Stomach (tissue), 9 donors: ENCODE results near the gene NRIP1. TPM values are rescaled to one million over a fixed set of nuclear protein-coding genes. Genes with fewer than 3 reads are reported as not detected.

Source experiments
- DNase-seq, 2 donors: peaks; one replicate each; pipeline versions ENCODE4 v3.0.0 to v3.0.0-alpha.2; 2013 to 2019
- H3K27ac ChIP-seq, 5 donors: fragments of 200-600 bp in 4 of 5; sonication (generic) in 4 of 5; one replicate each; pipeline ENCODE4 v1.5.1; 2013 to 2019; ENCODE audit warnings: mild to moderate bottlenecking in 1 of 5, moderate library complexity in 1 of 5
- H3K27me3 ChIP-seq, 3 donors: fragments of 200-600 bp; sonication (generic); one replicate each; pipeline ENCODE4 v1.5.1; 2017 to 2019; ENCODE audit warnings: mixed run types in 1 of 3
- H3K36me3 ChIP-seq, 4 donors: fragments of 200-600 bp; sonication (generic); 1 replicate in 3 of 4; 2 replicates in 1 of 4; pipeline ENCODE4 v1.5.1; 2016 to 2019
- H3K4me1 ChIP-seq, 4 donors: fragments of 200-600 bp; sonication (generic); one replicate each; pipeline ENCODE4 v1.5.1; 2016 to 2019
- H3K4me3 ChIP-seq, 4 donors: fragments of 200-600 bp; sonication (generic) in 3 of 4; one replicate each; pipeline ENCODE4 v1.5.1; 2016 to 2019; ENCODE audit warnings: mild to moderate bottlenecking in 1 of 4
- H3K9me3 ChIP-seq, 4 donors: fragments of 200-600 bp; sonication (generic); one replicate each; pipeline ENCODE4 v1.5.1; 2016 to 2019
- CTCF ChIP-seq, 7 experiments: fragments of 450-650 bp in 4 of 7; fragments of 200-600 bp in 3 of 7; sonication (generic) in 3 of 7; IDR thresholded peaks; one replicate each; pipeline ENCODE4 v1.5.1; 2016 to 2019; ENCODE audit warnings: antibody characterized with exemption in 7 of 7, control low read depth in 2 of 7, mild to moderate bottlenecking in 1 of 7
- EP300 ChIP-seq: sonication (generic); formaldehyde crosslinking; IDR thresholded peaks from one replicate; pipeline ENCODE4 v1.6.1; 2017; ENCODE audit warnings: antibody characterized with exemption
- POLR2A ChIP-seq, 4 donors: fragments of 450-650 bp; IDR thresholded peaks; one replicate each; pipeline ENCODE4 v1.6.1; 2016; ENCODE audit warnings: antibody characterized with exemption in 4 of 4, control low read depth in 2 of 4, mild to moderate bottlenecking in 1 of 4, moderate library complexity in 1 of 4
- POLR2AphosphoS5 ChIP-seq, 3 donors: sonication (generic); formaldehyde crosslinking; IDR thresholded peaks; one replicate each; pipeline ENCODE4 v1.6.1; 2016; ENCODE audit warnings: antibody characterized with exemption in 3 of 3
- WGBS, 5 donors: extraction: QIAGEN DNeasy Blood & Tissue Kit in 3 of 5; methylation state at CpG; one replicate each; pipeline versions ENCODE4 v1.1.5 to v1.1.7; 2013 to 2018; 5-methylcytosine and 5-hydroxymethylcytosine counted together
- intact Hi-C: fragments of 100-400 bp; cut with DNase I; formaldehyde crosslinking; loops from one replicate; pipeline ENCODE4 v1.15.1; 2023; ENCODE audit warnings: low total_unique reads
- polyA plus RNA-seq, 3 donors: library from polyadenylated mRNA; stranded (reverse); fragments of 200-250 nt; gene quantifications; one replicate each; pipeline ENCODE4 v1.2.3, GENCODE V29; 2013
- total RNA-seq, 5 donors: library from RNA; depleted of rRNA; stranded (reverse); fragments of >200 nt; gene quantifications; one replicate each; pipeline versions ENCODE4 v1.1.0 to v1.2.3, GENCODE V29; 2014 to 2016
- donor health status: healthy with polysubstance abuse.
- donor health status: Bipolar disorder and iron deficiency.
- donor health status: healthy.

The NRIP1 gene
- total and polyA plus RNA-seq, 8 donors: 3.7 to 60.4 (median 17.4) TPM

DNA sequence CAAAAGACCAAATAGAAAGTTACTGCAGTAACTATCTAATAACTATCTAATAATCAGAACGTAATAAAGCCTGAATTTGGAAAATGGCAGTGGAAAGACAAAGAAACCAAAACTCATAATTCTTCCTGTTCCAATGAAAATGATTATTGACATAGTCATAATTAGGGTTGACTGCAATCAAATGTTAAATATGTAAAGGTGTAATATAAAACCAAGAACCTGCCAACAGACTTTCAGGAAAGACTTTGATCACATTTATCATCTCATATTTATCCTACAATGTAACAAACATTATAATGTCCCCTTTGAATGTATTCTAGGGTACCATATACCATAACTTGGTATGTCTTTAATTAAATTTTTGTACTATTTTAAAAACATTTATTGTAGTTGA is 26.9 kb downstream of the NRIP1 start:
- intact Hi-C loops: no loop called here
- no peaks in the 10 kb centered on the region for H3K9me3 ChIP-seq
- H3K27ac ChIP-seq: no peak overlapping the region
- no peaks in the 10 kb centered on the region for H3K27me3 ChIP-seq
- no peak for DNase-seq
- H3K4me1 ChIP-seq: peaks cover 0 to 34% (median 8%) of the 10 kb centered on the region in 4 donors
- 56 to 84% (median 69%) methylated on average over 1 of the region's 1 CpG for WGBS, 5 donors
- H3K36me3 ChIP-seq: peaks cover 0 to 9% (median 6%) of the 10 kb centered on the region in 4 donors
- no peak overlapping the region for H3K4me3 ChIP-seq
- TF ChIP-seq POLR2A (IDR thresholded peaks at IDR 0.05): no peak
- no peak for TF ChIP-seq EP300
- TF ChIP-seq CTCF (IDR thresholded peaks at IDR 0.05): no peak

GRCh38 chr21:15037095-15037899 is 27.5 kb downstream of the NRIP1 start:
- H3K27me3 ChIP-seq: no peaks in the 10 kb centered on the region
- TF ChIP-seq CTCF (IDR thresholded peaks at IDR 0.05) (no peak), EP300 (no peak), POLR2A (IDR thresholded peaks at IDR 0.05) (no peak), POLR2AphosphoS5 (IDR thresholded peaks at IDR 0.05) (no peak)
- no peak overlapping the region for H3K27ac ChIP-seq
- H3K4me1 ChIP-seq: peaks cover 0 to 34% (median 8%) of the 10 kb centered on the region in 4 donors
- H3K9me3 ChIP-seq: no peaks in the 10 kb centered on the region
- peaks cover 0 to 3% (median 2%) of the 10 kb centered on the region in 4 donors for H3K36me3 ChIP-seq
- no peak overlapping the region for H3K4me3 ChIP-seq
- WGBS, 5 donors: 80 to 95% (median 87%) methylated on average over 5 of the region's 5 CpGs
- DNase-seq: no peak
- intact Hi-C loops: no loop called here

GRCh38 chr21:15036189-15036588 is 28.6 kb downstream of the NRIP1 start:
- no peak overlapping the region for H3K27ac ChIP-seq
- no peak for DNase-seq
- 69 to 82% (median 79%) methylated on average over 1 of the region's 1 CpG for WGBS, 5 donors
- H3K36me3 ChIP-seq: no peaks in the 10 kb centered on the region
- no peaks in the 10 kb centered on the region for H3K9me3 ChIP-seq
- TF ChIP-seq CTCF (IDR thresholded peaks at IDR 0.05): no peak
- TF ChIP-seq POLR2AphosphoS5 (IDR thresholded peaks at IDR 0.05): no peak
- no peak for TF ChIP-seq POLR2A (IDR thresholded peaks at IDR 0.05)
- TF ChIP-seq EP300: no peak
- H3K4me3 ChIP-seq: no peak overlapping the region
- intact Hi-C loops: no loop called here
- peaks cover 0 to 34% (median 8%) of the 10 kb centered on the region in 4 donors for H3K4me1 ChIP-seq
- no peaks in the 10 kb centered on the region for H3K27me3 ChIP-seq

- Histone ChIP-seq H3K27me3 (no peaks in the 10 kb centered on the region), H3K4me3 (no peak overlapping the region), H3K36me3 (no peaks in the 10 kb centered on the region), H3K4me1 (peaks cover 0 to 34% (median 8%) of the 10 kb centered on the region in 4 donors), H3K9me3 (no peaks in the 10 kb centered on the region), H3K27ac (no peak overlapping the region)
- TF ChIP-seq CTCF (IDR thresholded peaks at IDR 0.05) (no peak), POLR2AphosphoS5 (IDR thresholded peaks at IDR 0.05) (no peak), POLR2A (IDR thresholded peaks at IDR 0.05) (no peak), EP300 (no peak)
- intact Hi-C loops: no loop called here
- DNase-seq: no peak
- 24 to 46% (median 44%) methylated on average over 2 of the region's 2 CpGs for WGBS, 5 donors
Observed at GRCh38 chr21:15034126-15034853, 30.5 kb downstream of the NRIP1 start.
